Cardiac fibroblast (primary cell): ENCODE measurements around the gene DGKB.

Experiments
- DNase-seq, 2 donors: peaks; one replicate each; pipeline versions ENCODE4 v3.0.0 to v3.0.0-alpha.2; 2010; ENCODE audit warnings: low read depth in 2 of 2
- H3K4me3 ChIP-seq, 2 donors: replicated peaks in 1 of 2; 1 replicate in 1 of 2; 2 replicates in 1 of 2; pipeline ENCODE4 v1.5.1; 2011; ENCODE audit warnings: low read depth in 2 of 2, low read length in 2 of 2, mild to moderate bottlenecking in 2 of 2, moderate library complexity in 1 of 2
- CTCF ChIP-seq: IDR thresholded peaks from one replicate; pipeline ENCODE4 v1.5.1; 2011; ENCODE audit warnings: low read depth, mild to moderate bottlenecking, low read length, inconsistent platforms

DGKB gene

GRCh38 chr7:14931511-14932215 is 29.1 kb upstream of the DGKB start:
- TF ChIP-seq CTCF: no peak
- H3K4me3 ChIP-seq: no peak overlapping the region
- DNase-seq: no peak

GRCh38 chr7:14924398-14924797 is 21.8 kb upstream of the DGKB start:
- no peak for TF ChIP-seq CTCF
- H3K4me3 ChIP-seq: no peak overlapping the region
- DNase-seq: peak; percentile 43 to 55

GRCh38 chr7:14911077-14911476 is 8.5 kb upstream of the DGKB start:
- no peak overlapping the region for H3K4me3 ChIP-seq
- DNase-seq: no peak
- no peak for TF ChIP-seq CTCF

GRCh38 chr7:14908697-14909096 is 6.1 kb upstream of the DGKB start:
- no peak for DNase-seq
- TF ChIP-seq CTCF: no peak
- no peak overlapping the region for H3K4me3 ChIP-seq

GRCh38 chr7:14905764-14906163 is 3.2 kb upstream of the DGKB start:
- TF ChIP-seq CTCF: no peak
- no peak overlapping the region for H3K4me3 ChIP-seq
- DNase-seq: no peak

DNA sequence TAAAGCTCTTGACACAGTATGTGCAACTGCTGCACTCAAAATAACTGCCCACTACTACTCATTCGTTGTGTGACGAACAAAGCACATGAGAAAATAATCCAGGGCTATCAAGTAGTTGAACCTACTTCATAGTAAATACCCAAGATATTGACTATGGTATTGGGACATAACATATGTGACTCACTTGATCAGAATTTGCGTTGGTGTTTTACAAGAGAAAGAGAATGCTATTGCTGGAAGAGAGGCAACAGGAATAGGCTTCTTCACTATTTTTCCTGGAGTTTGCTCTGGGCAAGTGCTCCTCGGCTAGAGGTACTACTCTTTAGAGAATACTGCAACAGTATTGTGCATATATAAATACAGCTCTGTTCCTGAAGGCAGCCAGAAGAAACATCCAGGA is 2.5 kb downstream of the DGKB start:
- peak in 1 of 2 donors; percentile 18 for DNase-seq
- no peak overlapping the region for H3K4me3 ChIP-seq
- no peak for TF ChIP-seq CTCF

DNA sequence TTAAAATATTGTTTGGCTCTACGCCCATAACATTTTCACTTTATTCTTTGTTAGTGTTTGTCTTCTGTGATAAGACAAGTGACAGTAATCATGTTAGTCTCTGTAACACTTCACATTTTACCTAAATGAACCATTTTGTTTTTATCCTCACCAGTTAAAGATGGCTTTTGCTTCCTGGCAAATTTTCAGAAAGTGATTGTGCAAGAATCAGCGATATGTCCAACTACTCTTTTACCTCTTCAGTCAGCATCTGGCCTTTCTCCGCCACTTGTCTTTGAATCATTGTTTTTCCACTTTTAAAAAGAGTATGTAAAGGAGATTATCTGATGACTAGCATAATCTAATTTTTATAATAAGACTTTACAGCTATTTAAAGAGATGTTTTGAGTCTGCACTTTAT is 3.5 kb downstream of the DGKB start:
- no peak overlapping the region for H3K4me3 ChIP-seq
- peak; percentile 63 for DNase-seq
- TF ChIP-seq CTCF: no peak
